ENCODE measurements around the gene SLC30A7. TPM values are rescaled to one million over a fixed set of nuclear protein-coding genes. Genes with fewer than 3 reads are reported as not detected.

Gene SLC30A7
- total RNA-seq, 1 donor from 2014 or later: 14.2 TPM

- DNase-seq (ENCODE audit: extremely low spot score in 2 of 2): no peak
- H3K4me3 ChIP-seq: no peak overlapping the region
- H3K4me1 ChIP-seq: no peaks in the 10 kb centered on the region
- no peak for TF ChIP-seq POLR2AphosphoS5 (IDR thresholded peaks at IDR 0.05; ENCODE audit: insufficient read depth in 1 of 2, low read depth in 1 of 2)
- TF ChIP-seq POLR2A (IDR thresholded peaks at IDR 0.05): no peak
- no peak for TF ChIP-seq CTCF (IDR thresholded peaks at IDR 0.05)
- no peaks in the 10 kb centered on the region for H3K27me3 ChIP-seq
- H3K9me3 ChIP-seq: no peaks in the 10 kb centered on the region
- no peak overlapping the region for H3K27ac ChIP-seq
- H3K36me3 ChIP-seq: no peaks in the 10 kb centered on the region
- intact Hi-C loops (cut with DNase I): no loop called here
Measured at GRCh38 chr1:100860397-100860991, 35.4 kb upstream of the SLC30A7 start.

- H3K4me3 ChIP-seq: no peak overlapping the region
- H3K27ac ChIP-seq: no peak overlapping the region
- H3K4me1 ChIP-seq: no peaks in the 10 kb centered on the region
- intact Hi-C loops (cut with DNase I): no loop called here
- DNase-seq (ENCODE audit: extremely low spot score in 2 of 2): no peak
- H3K27me3 ChIP-seq: no peaks in the 10 kb centered on the region
- H3K9me3 ChIP-seq: no peaks in the 10 kb centered on the region
- TF ChIP-seq POLR2A (IDR thresholded peaks at IDR 0.05) (no peak), CTCF (IDR thresholded peaks at IDR 0.05) (no peak), POLR2AphosphoS5 (IDR thresholded peaks at IDR 0.05; ENCODE audit: insufficient read depth in 1 of 2, low read depth in 1 of 2) (no peak)
- H3K36me3 ChIP-seq: no peaks in the 10 kb centered on the region
Measured at GRCh38 chr1:100861379-100861778, 34.5 kb upstream of the SLC30A7 start.

GRCh38 chr1:100862591-100862990 lies 33.3 kb upstream of the SLC30A7 start:
- no peak for TF ChIP-seq POLR2AphosphoS5 (IDR thresholded peaks at IDR 0.05; ENCODE audit: insufficient read depth in 1 of 2, low read depth in 1 of 2)
- intact Hi-C loops (cut with DNase I): no loop called here
- Histone ChIP-seq H3K4me3 (no peak overlapping the region), H3K27me3 (no peaks in the 10 kb centered on the region), H3K27ac (no peak overlapping the region), H3K36me3 (no peaks in the 10 kb centered on the region), H3K4me1 (no peaks in the 10 kb centered on the region), H3K9me3 (no peaks in the 10 kb centered on the region)
- DNase-seq (ENCODE audit: extremely low spot score in 2 of 2): no peak

GRCh38 chr1:100866041-100866900 lies 29.6 kb upstream of the SLC30A7 start:
- H3K9me3 ChIP-seq: no peaks in the 10 kb centered on the region
- no peak overlapping the region for H3K27ac ChIP-seq
- intact Hi-C loops (cut with DNase I): loop anchor here (5.0 kb wide), 1 partner anchor 409 kb away; no protein-coding TSS in a partner anchor
- no peaks in the 10 kb centered on the region for H3K36me3 ChIP-seq
- TF ChIP-seq CTCF (IDR thresholded peaks at IDR 0.05): peak in 2 of 3 experiments; percentile 17 to 33
- TF ChIP-seq POLR2AphosphoS5 (IDR thresholded peaks at IDR 0.05; ENCODE audit: insufficient read depth in 1 of 2, low read depth in 1 of 2): no peak
- no peaks in the 10 kb centered on the region for H3K27me3 ChIP-seq
- H3K4me3 ChIP-seq: no peak overlapping the region
- no peak for DNase-seq (ENCODE audit: extremely low spot score in 2 of 2)
- H3K4me1 ChIP-seq: no peaks in the 10 kb centered on the region

- no peaks in the 10 kb centered on the region for H3K36me3 ChIP-seq
- no peaks in the 10 kb centered on the region for H3K9me3 ChIP-seq
- no peak for TF ChIP-seq POLR2A (IDR thresholded peaks at IDR 0.05)
- no peak for TF ChIP-seq CTCF (IDR thresholded peaks at IDR 0.05)
- no peak for TF ChIP-seq POLR2AphosphoS5 (IDR thresholded peaks at IDR 0.05; ENCODE audit: insufficient read depth in 1 of 2, low read depth in 1 of 2)
- no peak overlapping the region for H3K27ac ChIP-seq
- H3K4me3 ChIP-seq: no peak overlapping the region
- DNase-seq (ENCODE audit: extremely low spot score in 2 of 2): no peak
- H3K4me1 ChIP-seq: no peaks in the 10 kb centered on the region
- no peaks in the 10 kb centered on the region for H3K27me3 ChIP-seq
- intact Hi-C loops (cut with DNase I): loop anchor here (5.0 kb wide), 1 partner anchor 410 kb away; no protein-coding TSS in a partner anchor
Measured at GRCh38 chr1:100866901-100867206, 29.0 kb upstream of the SLC30A7 start.
